Ascending aorta (tissue), 2 donors: Measurements from ENCODE around the gene NHERF2. TPM values are rescaled to one million over a fixed set of nuclear protein-coding genes. Genes with fewer than 3 reads are reported as not detected.

Source experiments
- DNase-seq, 2 donors: peaks; one replicate each; pipeline ENCODE4 v3.0.0-alpha.2; 2019; ENCODE audit warnings: low spot score in 2 of 2
- H3K27ac ChIP-seq, 2 donors: fragments of 200-600 bp; sonication (generic); one replicate each; pipeline ENCODE4 v1.5.1; 2016 to 2017; ENCODE audit warnings: mild to moderate bottlenecking in 1 of 2
- H3K27me3 ChIP-seq: fragments of 200-600 bp; sonication (generic); one replicate; pipeline ENCODE4 v1.5.1; 2017
- H3K36me3 ChIP-seq, 2 donors: fragments of 200-600 bp; sonication (generic); one replicate each; pipeline ENCODE4 v1.5.1; 2016
- H3K4me1 ChIP-seq, 2 donors: fragments of 200-600 bp; sonication (generic); one replicate each; pipeline ENCODE4 v1.5.1; 2016 to 2017; ENCODE audit warnings: mild to moderate bottlenecking in 1 of 2
- H3K4me3 ChIP-seq, 2 donors: fragments of 200-600 bp; sonication (generic); one replicate each; pipeline ENCODE4 v1.5.1; 2016 to 2017; ENCODE audit warnings: mild to moderate bottlenecking in 1 of 2
- H3K9me3 ChIP-seq, 2 donors: fragments of 200-600 bp; sonication (generic); one replicate each; pipeline ENCODE4 v1.5.1; 2016
- CTCF ChIP-seq, 3 experiments: fragments of 200-600 bp in 2 of 3; fragments of 450-650 bp in 1 of 3; sonication (generic) in 2 of 3; IDR thresholded peaks; one replicate each; pipeline ENCODE4 v1.5.1; 2016 to 2019; ENCODE audit warnings: antibody characterized with exemption in 3 of 3, mild to moderate bottlenecking in 1 of 3, moderate library complexity in 1 of 3
- intact Hi-C: fragments of 100-400 bp; cut with DNase I; formaldehyde crosslinking; loops from one replicate; pipeline ENCODE4 v1.15.1; 2023
- total RNA-seq: library from RNA; depleted of rRNA; stranded (reverse); fragments of >200 nt; gene quantifications from one replicate; pipeline ENCODE4 v1.1.0, GENCODE V29; 2016

The NHERF2 gene
- total RNA-seq, 1 donor from 2014 or later = 123 TPM

DNA sequence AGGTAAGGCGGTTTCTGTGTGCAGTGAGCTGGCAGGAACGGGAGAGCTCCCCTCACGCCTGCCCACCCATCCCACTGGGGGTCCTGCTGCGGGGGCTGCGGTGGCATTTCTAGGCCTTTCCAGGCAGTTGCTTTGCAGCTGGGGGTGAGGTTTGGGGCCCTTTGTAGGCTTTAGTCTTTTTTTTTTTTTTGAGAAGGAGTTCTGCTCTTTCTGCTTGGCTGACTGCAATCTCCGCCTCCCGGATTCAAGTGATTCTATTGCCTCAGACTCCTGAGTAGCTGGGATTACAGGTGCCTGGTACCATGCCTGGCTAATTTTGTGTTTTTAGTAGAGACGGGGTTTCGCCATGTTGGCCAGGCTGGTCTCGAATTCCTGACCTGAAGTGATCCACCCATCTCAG lies 32.2 kb downstream of the NHERF2 start:
- Histone ChIP-seq H3K4me3 (no peak overlapping the region), H3K4me1 (no peaks in the 10 kb centered on the region), H3K36me3 (peaks cover 54 to 80% of the 10 kb centered on the region in 2 donors), H3K27me3 (no peaks in the 10 kb centered on the region), H3K9me3 (no peaks in the 10 kb centered on the region), H3K27ac (no peak overlapping the region)
- DNase-seq = no peak
- TF ChIP-seq CTCF (IDR thresholded peaks at IDR 0.05) = no peak
- intact Hi-C loops = no loop called here

- Histone ChIP-seq H3K27ac (no peak overlapping the region), H3K27me3 (no peaks in the 10 kb centered on the region), H3K36me3 (peaks cover 55 to 77% of the 10 kb centered on the region in 2 donors), H3K4me1 (no peaks in the 10 kb centered on the region), H3K9me3 (no peaks in the 10 kb centered on the region), H3K4me3 (no peak overlapping the region)
- TF ChIP-seq CTCF (IDR thresholded peaks at IDR 0.05) = no peak
- DNase-seq = no peak
- intact Hi-C loops = no loop called here
Observed at GRCh38 chr16:2060346-2060745, 33.6 kb downstream of the NHERF2 start.

GRCh38 chr16:2061023-2061422 lies 34.3 kb downstream of the NHERF2 start:
- no peak for TF ChIP-seq CTCF (IDR thresholded peaks at IDR 0.05)
- peaks cover 54 to 82% of the 10 kb centered on the region in 2 donors for H3K36me3 ChIP-seq
- DNase-seq = no peak
- H3K4me1 ChIP-seq = no peaks in the 10 kb centered on the region
- H3K27me3 ChIP-seq = no peaks in the 10 kb centered on the region
- no peaks in the 10 kb centered on the region for H3K9me3 ChIP-seq
- intact Hi-C loops = no loop called here
- H3K27ac ChIP-seq = no peak overlapping the region
- no peak overlapping the region for H3K4me3 ChIP-seq

DNA sequence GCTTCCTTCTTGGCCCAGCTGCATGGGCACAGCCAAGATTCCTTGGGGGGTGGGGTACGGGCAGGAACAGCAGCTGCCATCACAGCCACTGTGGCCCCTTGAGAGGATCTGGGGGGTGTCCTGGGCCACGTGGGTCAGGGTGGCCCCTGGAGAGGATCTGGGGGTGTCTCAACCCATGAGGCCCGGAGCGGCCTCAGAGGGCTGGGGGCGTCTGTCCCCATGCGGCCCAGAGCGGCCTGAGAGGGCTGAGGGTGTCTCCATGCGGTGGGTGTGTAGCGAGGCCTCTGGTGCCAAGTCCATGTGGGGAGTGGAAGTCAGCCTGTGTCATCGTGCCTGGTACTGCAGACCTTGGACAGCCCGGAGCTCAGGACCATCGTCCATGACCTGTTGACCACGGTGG lies 34.8 kb downstream of the NHERF2 start:
- Histone ChIP-seq H3K36me3 (peaks cover 56 to 82% of the 10 kb centered on the region in 2 donors), H3K27me3 (no peaks in the 10 kb centered on the region), H3K9me3 (no peaks in the 10 kb centered on the region), H3K4me3 (no peak overlapping the region), H3K4me1 (no peaks in the 10 kb centered on the region), H3K27ac (no peak overlapping the region)
- DNase-seq = no peak
- no peak for TF ChIP-seq CTCF (IDR thresholded peaks at IDR 0.05)
- intact Hi-C loops = no loop called here

DNA sequence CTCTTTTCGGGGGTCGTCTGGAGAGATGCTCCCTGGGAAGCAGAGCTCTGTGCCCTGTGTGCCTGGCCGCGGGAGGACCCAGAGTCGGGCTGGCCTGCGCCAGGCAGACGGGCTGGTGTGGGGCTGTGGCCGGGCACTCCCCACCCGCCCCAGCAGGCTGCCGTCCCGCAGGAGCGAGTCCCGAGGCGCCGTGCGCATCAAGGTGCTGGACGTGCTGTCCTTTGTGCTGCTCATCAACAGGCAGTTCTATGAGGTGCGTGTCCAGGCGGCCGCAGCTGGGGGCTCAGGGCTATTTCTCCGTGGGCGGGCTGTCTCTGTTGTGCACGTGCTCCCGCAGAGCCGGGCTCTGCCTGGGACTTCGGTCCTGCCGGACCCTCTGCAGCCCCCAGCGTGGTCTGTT lies 36.1 kb downstream of the NHERF2 start:
- no peak for DNase-seq
- intact Hi-C loops = no loop called here
- Histone ChIP-seq H3K4me1 (no peaks in the 10 kb centered on the region), H3K27me3 (no peaks in the 10 kb centered on the region), H3K27ac (no peak overlapping the region), H3K36me3 (peaks cover 50 to 74% of the 10 kb centered on the region in 2 donors), H3K9me3 (no peaks in the 10 kb centered on the region), H3K4me3 (no peak overlapping the region)
- TF ChIP-seq CTCF (IDR thresholded peaks at IDR 0.05) = no peak

DNA sequence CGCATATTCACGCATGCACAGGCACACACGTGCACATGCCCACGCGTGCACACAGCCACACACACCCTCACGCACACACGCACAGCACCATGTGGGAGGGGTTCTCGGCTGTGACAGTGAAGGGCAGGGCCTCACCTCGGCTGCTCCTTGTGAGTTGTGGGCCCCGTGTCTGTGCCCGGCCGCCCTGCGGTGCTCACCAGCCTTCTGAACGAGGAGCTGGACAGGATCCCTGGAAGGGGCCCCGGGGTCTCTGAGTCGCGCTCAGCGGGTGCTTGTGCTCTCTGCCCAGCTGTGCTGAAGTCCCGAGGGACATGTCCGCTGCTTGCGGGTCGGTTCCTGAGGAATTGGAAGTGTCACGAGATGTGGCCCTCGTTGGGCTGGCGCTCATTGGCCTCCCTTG lies 37.2 kb downstream of the NHERF2 start:
- Histone ChIP-seq H3K27ac (no peak overlapping the region), H3K27me3 (no peaks in the 10 kb centered on the region), H3K36me3 (peaks cover 48 to 77% of the 10 kb centered on the region in 2 donors), H3K4me3 (no peak overlapping the region), H3K9me3 (no peaks in the 10 kb centered on the region), H3K4me1 (no peaks in the 10 kb centered on the region)
- TF ChIP-seq CTCF (IDR thresholded peaks at IDR 0.05) = no peak
- DNase-seq = no peak
- intact Hi-C loops = no loop called here
